Endothelial cell of umbilical vein (primary cell): ENCODE data around the gene RAB20. TPM values are rescaled to one million over a fixed set of nuclear protein-coding genes. Genes with fewer than 3 reads are reported as not detected.

Experiments used
- BruUV-seq: library from RNA; stranded (reverse); fragments of 400-500 nt; replicated peaks from 2 replicates; lab custom pipeline; 2021; lab: Mats Ljungman, UMichigan
- CTCF ChIA-PET: fragments of 300-600, 350-600 bp; sonication (Branson Sonifier 250); formaldehyde crosslinking; loops from one replicate; lab custom pipeline; 2021; ENCODE audit warnings: antibody characterized with exemption, inconsistent platforms; lab: Charles Lee
- POLR2A ChIA-PET: fragments of 300-600, 350-600 bp; sonication (Branson Sonifier 250); formaldehyde crosslinking; loops from one replicate; lab custom pipeline; 2021; ENCODE audit warnings: antibody characterized with exemption, inconsistent platforms; lab: Charles Lee
- DNase-seq: peaks from one replicate; pipeline ENCODE4 v3.0.0-alpha.2; 2011; ENCODE audit warnings: low read depth, low spot score
- FAIRE-seq: peaks from 2 replicates; lab custom pipeline; 2011; peaks lifted over from hg19 to GRCh38; lab: Jason Lieb, UNC
- H2AFZ ChIP-seq: 2 replicates; pipeline ENCODE4 v1.6.0; 2012; ENCODE audit warnings: low read depth, low read length, control low read depth, inconsistent platforms
- H3K27ac ChIP-seq: 2 replicates; pipeline ENCODE4 v1.5.1; 2011; ENCODE audit warnings: low read depth, mild to moderate bottlenecking, control low read depth, low read length, moderate library complexity; ENCODE audit not compliant: insufficient read depth
- H3K27me3 ChIP-seq, 2 experiments: 2 replicates each; pipeline versions ENCODE4 v1.6.0 to v1.6.1; 2011; ENCODE audit warnings: low read length in 2 of 2, mixed read lengths in 1 of 2; ENCODE audit not compliant: control insufficient read depth in 2 of 2, insufficient read depth in 2 of 2
- H3K36me3 ChIP-seq, 2 experiments: 2 replicates in 1 of 2; 3 replicates in 1 of 2; pipeline ENCODE4 v1.5.1; 2011; ENCODE audit warnings: low read length in 2 of 2, mild to moderate bottlenecking in 1 of 2, moderate library complexity in 1 of 2; ENCODE audit not compliant: control insufficient read depth in 2 of 2, insufficient read depth in 2 of 2; ENCODE audit errors: extremely low read depth in 1 of 2
- H3K4me1 ChIP-seq: 3 replicates; pipeline ENCODE4 v1.5.1; 2011; ENCODE audit warnings: mild to moderate bottlenecking, low read length; ENCODE audit not compliant: control insufficient read depth, insufficient read depth; ENCODE audit errors: extremely low read depth
- H3K4me2 ChIP-seq: 2 replicates; pipeline ENCODE4 v1.6.1; 2011; ENCODE audit warnings: low read length, control low read depth, mixed read lengths; ENCODE audit not compliant: insufficient read depth
- H3K4me3 ChIP-seq, 3 experiments: fragments of 200-600 bp in 1 of 3; sonication (generic), shearing (Covaris generic) in 1 of 3; replicated peaks in 1 of 3; 2 replicates each; pipeline ENCODE4 v1.5.1; 2011 to 2016; ENCODE audit warnings: control low read depth in 3 of 3, low read length in 3 of 3, mild to moderate bottlenecking in 2 of 3, inconsistent platforms in 1 of 3, low read depth in 1 of 3, moderate library complexity in 1 of 3; ENCODE audit not compliant: insufficient read depth in 1 of 3
- H3K79me2 ChIP-seq: 2 replicates; pipeline ENCODE4 v1.6.0; 2012; ENCODE audit warnings: low read length, inconsistent platforms; ENCODE audit not compliant: control insufficient read depth, insufficient read depth
- H3K9ac ChIP-seq: replicated peaks from 2 replicates; pipeline ENCODE3; 2011; ENCODE audit warnings: low read length, control low read depth; ENCODE audit not compliant: insufficient read depth; ENCODE audit errors: extremely low read depth
- H3K9me1 ChIP-seq: replicated peaks from 3 replicates; pipeline ENCODE4 v1.6.0; 2011; ENCODE audit warnings: mild to moderate bottlenecking, low read length; ENCODE audit not compliant: control insufficient read depth, insufficient read depth; ENCODE audit errors: extremely low read depth
- H3K9me3 ChIP-seq: replicated peaks from 2 replicates; pipeline ENCODE4 v1.5.1; 2012; ENCODE audit warnings: low read length, inconsistent platforms; ENCODE audit not compliant: control insufficient read depth, insufficient read depth
- H4K20me1 ChIP-seq: replicated peaks from 2 replicates; pipeline ENCODE3; 2011; ENCODE audit warnings: mild to moderate bottlenecking, low read length; ENCODE audit not compliant: control insufficient read depth, insufficient read depth; ENCODE audit errors: extremely low read depth
- CTCF ChIP-seq, 2 donors: IDR thresholded peaks; 1 replicate in 1 of 2; 2 replicates in 1 of 2; pipeline ENCODE4 v1.5.1; 2011; ENCODE audit warnings: low read length in 2 of 2, mild to moderate bottlenecking in 2 of 2, moderate library complexity in 2 of 2, control low read depth in 1 of 2, inconsistent platforms in 1 of 2, low read depth in 1 of 2; ENCODE audit not compliant: insufficient read depth in 1 of 2; ENCODE audit errors: extremely low read depth in 1 of 2
- EZH2 ChIP-seq: IDR thresholded peaks from 2 replicates; pipeline ENCODE4 v1.6.1; 2012; ENCODE audit warnings: borderline replicate concordance, low read depth, mild to moderate bottlenecking, moderate library complexity, low read length, inconsistent platforms; ENCODE audit not compliant: severe bottlenecking
- FOS ChIP-seq: IDR thresholded peaks from 2 replicates; pipeline ENCODE4 v1.6.1; 2011; ENCODE audit warnings: mild to moderate bottlenecking, low read length, moderate library complexity, borderline replicate concordance; ENCODE audit not compliant: insufficient read depth
- GATA2 ChIP-seq: IDR thresholded peaks from 2 replicates; pipeline ENCODE4 v1.7.0; 2011; ENCODE audit warnings: low read depth, mild to moderate bottlenecking, moderate library complexity, mixed read lengths, low read length; ENCODE audit not compliant: insufficient read length, insufficient read depth
- JUN ChIP-seq: IDR thresholded peaks from 2 replicates; pipeline ENCODE4 v1.6.1; 2011; ENCODE audit warnings: borderline replicate concordance, low read depth; ENCODE audit not compliant: insufficient read length, insufficient read depth
- MYC ChIP-seq: IDR thresholded peaks from one replicate; pipeline ENCODE4 v1.6.1; 2011; ENCODE audit warnings: mild to moderate bottlenecking, low read depth, low read length
- POLR2A ChIP-seq: IDR thresholded peaks from 2 replicates; pipeline ENCODE4 v1.6.1; 2012; ENCODE audit warnings: low read depth, mild to moderate bottlenecking, control low read depth, low read length
- POLR2AphosphoS5 ChIP-seq: IDR thresholded peaks from 2 replicates; pipeline ENCODE4 v1.6.1; 2012; ENCODE audit warnings: low read depth, mild to moderate bottlenecking, control low read depth, low read length, moderate library complexity; ENCODE audit not compliant: insufficient read depth
- dilution Hi-C: fragments of 300-500 bp; cut with MboI; formaldehyde crosslinking; loops from one replicate; pipeline ENCODE4 v1.15.0; 2019; ENCODE audit warnings: low sequenced_read_pairs; ENCODE audit not compliant: extremely low pct_ligation_motif_present
- intact Hi-C: fragments of 100-400 bp; cut with micrococcal nuclease; formaldehyde crosslinking; loops from one replicate; pipeline ENCODE4 v1.10.0; 2022
- polyA plus RNA-seq, 4 experiments: library from polyadenylated mRNA; depleted of rRNA in 3 of 4; stranded (reverse) in 3 of 4; unstranded in 1 of 4; fragments of >200 nt; gene quantifications; 2 replicates each; pipeline versions ENCODE4 v1.2.1 to v1.2.3, GENCODE V29; 2011 to 2012; ENCODE audit warnings: missing spikeins in 1 of 4
- total RNA-seq: library from RNA; stranded (reverse); gene quantifications from 2 replicates; pipeline ENCODE4 v1.2.3, GENCODE V29; 2021
- TF ChIP-seq, protein P1 (sequence below): IDR thresholded peaks from 2 replicates; pipeline ENCODE4 v1.6.1; 2011; ENCODE audit not compliant: insufficient read depth, insufficient read length

Gene RAB20
- total and polyA plus RNA-seq, 2 donors (not counting 3 experiments of a cell fraction or from before 2014, with no cell fraction given), result 1.3 to 1.7 TPM

DNA sequence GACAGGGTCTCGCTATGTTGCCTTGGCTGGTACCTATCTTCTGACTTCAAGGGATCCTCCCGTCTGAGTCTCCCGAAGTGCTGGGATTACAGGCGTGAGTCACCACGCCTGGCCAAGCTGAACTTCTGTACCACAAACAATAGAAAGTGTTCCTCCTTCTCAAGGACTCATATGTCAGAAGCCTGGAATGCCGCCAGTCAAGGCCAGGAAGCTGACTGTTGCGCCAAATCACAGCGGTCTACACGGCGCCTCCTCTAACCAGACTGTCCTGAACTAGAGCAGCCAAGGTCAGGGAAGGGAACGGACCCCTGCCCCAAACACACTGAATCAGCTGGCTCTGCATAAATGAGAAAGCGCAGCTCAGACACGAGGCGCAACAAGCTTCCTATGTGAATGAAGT, 14.6 kb downstream of the RAB20 start:
- no peak overlapping the region for H3K9ac ChIP-seq
- ChIA-PET CTCF (interaction anchor here (1.0 to 1.7 kb wide), 4 partner anchors 15 to 91 kb away, joined by 3 to 9 read pairs (median 3); partner anchors contain the start of gene RAB20), POLR2A (interaction anchor here (0.6 kb wide), 1 partner anchor 36 kb away, joined by 5 read pairs; no protein-coding TSS in a partner anchor)
- H3K27me3 ChIP-seq, result no peaks in the 10 kb centered on the region
- no TSS peak for BruUV-seq
- peak overlapping the region; percentile 2 for H3K27ac ChIP-seq
- H3K36me3 ChIP-seq, result no peaks in the 10 kb centered on the region
- H3K4me2 ChIP-seq, result no peak overlapping the region
- H4K20me1 ChIP-seq, result no peaks in the 10 kb centered on the region
- H3K9me3 ChIP-seq, result no peaks in the 10 kb centered on the region
- peaks cover 12% of the 10 kb centered on the region for H3K4me1 ChIP-seq
- intact Hi-C loops, result loop anchor here (2.0 kb wide), 1 partner anchor 14 kb away; the partner anchor contains the start of gene RAB20
- H3K79me2 ChIP-seq, result no peaks in the 10 kb centered on the region
- H2AFZ ChIP-seq, result no peak overlapping the region
- dilution Hi-C loops, result no loop called here
- H3K9me1 ChIP-seq, result no peaks in the 10 kb centered on the region
- TF ChIP-seq FOS (peak; percentile 87), POLR2AphosphoS5 (no peak), JUN (peak; percentile 79)
- H3K4me3 ChIP-seq, result no peak overlapping the region
- DNase-seq (peak; percentile 94), FAIRE-seq (peak; percentile 97)

GRCh38 chr13:110546378-110546777, 15.1 kb downstream of the RAB20 start:
- no peak for TF ChIP-seq MYC
- no peak for TF ChIP-seq FOS
- no peak for TF ChIP-seq JUN
- no peak for TF ChIP-seq GATA2
- no peak for TF ChIP-seq POLR2A
- no peak for TF ChIP-seq EZH2
- no peak for TF ChIP-seq POLR2AphosphoS5
- no peak for TF ChIP-seq CTCF (IDR thresholded peaks at IDR 0.05; ENCODE audit: extremely low read depth in 1 of 2, insufficient read depth in 1 of 2, low read depth in 1 of 2, low read length in 2 of 2)
- TF ChIP-seq, protein P1, sequence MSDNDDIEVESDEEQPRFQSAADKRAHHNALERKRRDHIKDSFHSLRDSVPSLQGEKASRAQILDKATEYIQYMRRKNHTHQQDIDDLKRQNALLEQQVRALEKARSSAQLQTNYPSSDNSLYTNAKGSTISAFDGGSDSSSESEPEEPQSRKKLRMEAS, result no peak
- H4K20me1 ChIP-seq, result no peaks in the 10 kb centered on the region
- POLR2A ChIA-PET, result interaction anchor here (0.6 kb wide), 1 partner anchor 35 kb away, joined by 5 read pairs; no protein-coding TSS in a partner anchor
- no peaks in the 10 kb centered on the region for H3K9me1 ChIP-seq
- H3K4me3 ChIP-seq, result no peak overlapping the region
- no peaks in the 10 kb centered on the region for H3K27me3 ChIP-seq
- H3K4me1 ChIP-seq, result peaks cover 12% of the 10 kb centered on the region
- H3K4me2 ChIP-seq, result no peak overlapping the region
- no peak overlapping the region for H3K9ac ChIP-seq
- no peak overlapping the region for H2AFZ ChIP-seq
- no peak overlapping the region for H3K27ac ChIP-seq
- intact Hi-C loops (loop anchor here (2.0 kb wide), 1 partner anchor 14 kb away; the partner anchor contains the start of gene RAB20), dilution Hi-C loops (no loop called here)
- CTCF ChIA-PET, result interaction anchor here (1.0 to 1.7 kb wide), 4 partner anchors 16 to 91 kb away, joined by 3 to 9 read pairs (median 3); partner anchors contain the start of gene RAB20
- BruUV-seq, result no TSS peak
- H3K79me2 ChIP-seq, result no peaks in the 10 kb centered on the region
- DNase-seq (no peak), FAIRE-seq (no peak)
- H3K36me3 ChIP-seq, result no peaks in the 10 kb centered on the region
- no peaks in the 10 kb centered on the region for H3K9me3 ChIP-seq
